ENCODE results near the gene STEAP3.

STEAP3 gene

DNA sequence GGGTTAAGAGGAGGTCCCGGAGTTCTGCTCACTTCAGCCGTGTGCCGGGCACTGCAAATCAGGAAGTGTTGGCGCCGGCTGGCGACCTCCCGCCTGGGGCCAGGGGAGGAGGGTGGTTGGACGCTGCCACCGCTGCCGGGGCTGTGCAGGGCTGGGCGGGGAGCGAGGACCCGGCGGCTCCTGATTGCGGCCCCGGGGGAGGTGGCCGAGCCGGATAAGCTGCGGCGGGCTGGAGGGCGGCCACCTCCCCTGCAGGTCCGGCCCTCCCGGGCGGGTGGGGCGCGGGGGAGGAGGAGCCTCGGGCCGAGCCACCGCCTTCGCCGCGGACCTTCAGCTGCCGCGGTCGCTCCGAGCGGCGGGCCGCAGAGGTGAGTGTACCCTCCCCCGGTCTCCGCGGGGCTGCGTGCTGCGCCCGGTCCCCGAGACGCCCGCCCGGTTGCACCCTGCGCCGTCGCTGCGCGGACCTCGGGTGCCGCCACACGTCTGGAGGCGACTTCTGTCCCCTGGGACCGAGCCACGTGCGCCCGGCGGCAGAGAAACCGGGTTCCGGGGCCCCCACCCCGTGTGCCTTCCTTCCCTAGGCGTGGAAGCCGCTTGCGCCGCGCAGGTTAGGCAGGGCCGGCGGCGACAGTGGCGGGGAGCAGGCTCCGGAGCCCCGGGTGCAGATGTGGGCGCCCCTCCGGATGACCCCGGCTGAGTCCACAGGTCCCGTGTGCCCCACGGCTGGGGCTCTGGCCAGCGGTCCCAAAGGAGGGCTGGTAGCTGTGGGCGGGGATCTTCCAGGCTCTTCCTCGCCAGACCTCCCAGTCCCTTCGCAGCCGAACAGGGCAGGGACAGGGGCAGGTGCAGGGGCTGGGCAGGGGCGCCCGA is at the start of gene STEAP3:
Gene STEAP3 (plus strand): TSS at position 314 of the 870 bp plus-strand sequence. CDS start 7,179 bp downstream, outside the sequence.
- DNase-seq (ENCODE audit: insufficient read length, low spot score) (peak; percentile 89), FAIRE-seq (no peak)
- peak; percentile 73 for TF ChIP-seq POLR2A (IDR thresholded peaks at IDR 0.05; ENCODE audit: low read depth, low read length)

GRCh38 chr2:119174216-119174992 is 49.2 kb upstream of the STEAP3 start:
- no peak for TF ChIP-seq POLR2A (IDR thresholded peaks at IDR 0.05; ENCODE audit: low read depth, low read length)
- FAIRE-seq, result no peak
- DNase-seq (ENCODE audit: insufficient read length, low spot score), result peak; percentile 61

DNA sequence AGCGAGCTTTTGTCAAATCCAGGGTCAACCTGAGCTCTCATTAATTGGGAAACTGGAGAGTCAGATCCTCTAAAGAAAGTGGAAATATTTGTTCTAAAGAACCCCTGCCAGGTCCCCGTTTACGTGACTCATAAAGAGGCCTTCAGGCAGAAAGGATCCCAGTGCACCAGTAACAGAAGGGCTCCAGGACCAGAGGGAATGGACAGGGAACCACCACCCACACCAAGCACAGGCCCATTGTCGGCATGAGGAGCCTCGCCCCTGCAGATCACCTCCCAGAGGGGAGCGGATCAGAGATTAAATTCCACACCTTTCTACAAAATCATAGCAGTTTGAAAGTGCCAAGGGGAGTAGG is 48.7 kb upstream of the STEAP3 start:
- no peak for TF ChIP-seq POLR2A (IDR thresholded peaks at IDR 0.05; ENCODE audit: low read depth, low read length)
- FAIRE-seq (no peak), DNase-seq (ENCODE audit: insufficient read length, low spot score) (peak; percentile 61)

DNA sequence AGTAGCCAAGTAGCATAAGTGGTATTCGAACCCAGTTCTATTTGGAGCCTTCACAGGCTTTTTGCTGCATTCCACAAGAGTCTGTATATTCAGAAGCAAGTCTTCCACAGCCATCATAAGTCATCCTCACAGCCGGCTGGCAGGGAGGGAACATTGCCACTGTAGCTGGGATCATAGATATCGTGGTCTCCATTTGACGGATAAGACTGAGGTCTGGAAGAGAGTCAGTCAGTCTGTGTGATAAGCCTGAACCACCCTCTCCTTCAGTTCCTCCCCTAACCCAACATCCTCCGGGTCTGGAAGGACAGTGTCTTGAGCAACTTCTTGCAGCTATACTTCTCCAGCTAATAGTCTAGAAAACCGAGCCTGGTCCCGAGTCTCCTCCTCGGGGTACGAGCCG is 48.1 kb upstream of the STEAP3 start:
- no peak for TF ChIP-seq POLR2A (IDR thresholded peaks at IDR 0.05; ENCODE audit: low read depth, low read length)
- no peak for FAIRE-seq
- DNase-seq (ENCODE audit: insufficient read length, low spot score), result no peak

DNA sequence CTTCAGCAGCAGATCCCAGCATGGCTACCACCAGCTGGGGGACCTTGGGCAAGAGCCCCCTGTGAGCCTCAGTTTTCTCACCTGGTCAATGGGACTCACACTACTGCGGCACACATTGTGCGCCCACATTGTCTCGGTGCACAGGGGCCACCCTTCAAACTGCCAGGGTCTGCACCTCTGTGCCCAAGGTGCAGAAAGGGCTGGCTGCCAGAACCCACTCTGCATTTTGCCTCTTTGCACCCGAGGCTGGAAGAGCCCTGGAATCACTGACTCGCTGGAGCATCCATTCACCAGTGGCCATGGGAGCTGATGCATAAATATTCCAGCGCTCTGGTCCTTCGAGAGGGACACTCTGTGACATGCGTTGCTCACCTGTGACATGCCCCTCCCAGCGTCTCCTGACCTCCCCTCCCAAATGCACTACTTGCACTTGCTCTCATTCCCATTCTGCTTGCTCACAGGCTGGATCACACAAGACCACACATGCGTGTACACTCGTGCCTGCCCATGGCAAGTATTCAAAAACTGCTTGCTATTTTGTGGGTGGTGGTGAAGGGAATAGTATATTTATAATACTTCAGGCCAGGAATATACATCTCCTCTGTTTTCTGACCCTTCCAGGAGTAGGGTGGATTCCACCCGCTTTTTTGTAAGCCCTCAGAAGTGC is 46.3 kb upstream of the STEAP3 start:
- no peak for DNase-seq (ENCODE audit: insufficient read length, low spot score)
- no peak for FAIRE-seq
- no peak for TF ChIP-seq POLR2A (IDR thresholded peaks at IDR 0.05; ENCODE audit: low read depth, low read length)

DNA sequence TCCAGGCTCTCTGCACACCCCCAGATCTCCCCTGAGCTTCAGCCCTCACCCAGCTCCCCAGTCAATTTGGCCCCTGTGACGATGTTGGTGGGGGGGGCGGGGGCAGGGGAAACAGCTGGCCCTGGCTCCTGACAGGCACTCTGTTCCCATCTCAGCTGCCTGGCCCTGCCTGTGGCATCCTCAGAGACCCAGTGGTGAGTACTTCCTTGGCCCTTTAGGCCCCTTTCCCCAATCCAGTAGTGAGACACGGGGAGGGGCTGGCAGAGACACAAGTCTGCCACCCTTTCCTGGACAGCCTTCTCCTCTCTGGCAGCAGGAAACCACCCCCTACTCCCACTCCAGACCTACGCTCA is 45.8 kb upstream of the STEAP3 start:
- DNase-seq (ENCODE audit: insufficient read length, low spot score) (no peak), FAIRE-seq (no peak)
- no peak for TF ChIP-seq POLR2A (IDR thresholded peaks at IDR 0.05; ENCODE audit: low read depth, low read length)

DNA sequence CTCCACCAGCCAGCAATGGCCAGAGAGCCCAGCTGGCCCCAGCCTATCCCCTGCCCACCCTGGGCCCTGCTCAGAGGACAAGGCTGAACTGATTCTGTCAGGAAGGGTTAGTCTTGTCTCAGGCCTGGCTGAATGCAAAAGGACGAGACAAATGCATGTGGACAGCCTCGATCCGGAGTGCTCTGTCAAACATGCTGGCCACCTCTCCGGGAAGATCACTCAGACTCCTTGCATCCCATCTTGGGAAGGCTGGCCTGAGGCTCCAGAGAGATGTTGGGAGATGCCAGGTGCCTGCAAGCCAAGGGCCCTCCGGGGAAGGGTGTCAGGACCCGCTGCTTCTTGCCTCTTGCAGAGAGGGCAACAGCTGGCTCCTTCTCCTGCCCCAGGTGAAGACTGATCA is 44.9 kb upstream of the STEAP3 start:
- FAIRE-seq, result no peak
- no peak for DNase-seq (ENCODE audit: insufficient read length, low spot score)
- TF ChIP-seq POLR2A (IDR thresholded peaks at IDR 0.05; ENCODE audit: low read depth, low read length), result no peak

DNA sequence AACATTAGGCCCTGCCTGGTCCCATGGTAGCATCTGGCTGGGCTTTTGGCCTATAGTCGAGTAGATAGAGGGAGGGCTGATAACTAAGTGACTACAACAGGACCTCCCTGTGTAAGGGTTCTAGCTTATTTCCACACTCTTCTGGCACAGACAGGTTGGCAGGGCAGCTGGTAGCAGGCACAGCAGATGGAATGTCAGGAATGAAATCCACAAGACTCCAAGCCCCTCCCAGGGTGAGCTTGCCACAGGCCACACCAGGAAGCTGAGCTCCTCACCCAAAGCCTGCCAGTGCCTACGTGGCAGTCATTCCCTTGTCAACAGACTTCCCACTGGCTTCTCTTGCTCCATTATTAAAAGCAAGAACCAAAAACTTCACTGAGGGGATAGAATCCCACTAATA is 44.4 kb upstream of the STEAP3 start:
- FAIRE-seq (peak; percentile 89), DNase-seq (ENCODE audit: insufficient read length, low spot score) (peak; percentile 78)
- TF ChIP-seq POLR2A (IDR thresholded peaks at IDR 0.05; ENCODE audit: low read depth, low read length), result no peak

- DNase-seq (ENCODE audit: insufficient read length, low spot score) (peak; percentile 83), FAIRE-seq (peak; percentile 95)
- TF ChIP-seq POLR2A (IDR thresholded peaks at IDR 0.05; ENCODE audit: low read depth, low read length), result no peak
Measured at GRCh38 chr2:119179991-119180390, 43.6 kb upstream of the STEAP3 start.

DNA sequence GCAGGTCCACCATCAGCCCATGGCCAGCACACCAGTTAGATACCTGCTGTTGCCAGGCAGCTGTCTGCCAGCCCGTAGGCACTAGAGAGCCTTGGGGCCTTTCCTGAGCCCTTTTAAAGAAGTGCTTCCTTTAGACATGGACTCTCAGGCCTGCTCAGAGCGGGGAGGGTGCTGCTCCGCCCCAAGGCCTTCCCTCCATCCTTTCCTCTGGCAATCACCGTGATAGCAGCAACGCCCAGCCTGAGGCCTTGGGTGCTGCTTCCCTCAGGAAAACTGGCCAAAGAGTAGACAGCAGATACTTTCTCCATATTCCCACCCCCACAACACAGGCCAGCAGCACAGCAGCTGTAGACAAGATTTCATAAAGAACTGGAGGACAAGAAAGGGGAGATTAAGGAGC is 42.7 kb upstream of the STEAP3 start:
- no peak for FAIRE-seq
- TF ChIP-seq POLR2A (IDR thresholded peaks at IDR 0.05; ENCODE audit: low read depth, low read length), result no peak

DNA sequence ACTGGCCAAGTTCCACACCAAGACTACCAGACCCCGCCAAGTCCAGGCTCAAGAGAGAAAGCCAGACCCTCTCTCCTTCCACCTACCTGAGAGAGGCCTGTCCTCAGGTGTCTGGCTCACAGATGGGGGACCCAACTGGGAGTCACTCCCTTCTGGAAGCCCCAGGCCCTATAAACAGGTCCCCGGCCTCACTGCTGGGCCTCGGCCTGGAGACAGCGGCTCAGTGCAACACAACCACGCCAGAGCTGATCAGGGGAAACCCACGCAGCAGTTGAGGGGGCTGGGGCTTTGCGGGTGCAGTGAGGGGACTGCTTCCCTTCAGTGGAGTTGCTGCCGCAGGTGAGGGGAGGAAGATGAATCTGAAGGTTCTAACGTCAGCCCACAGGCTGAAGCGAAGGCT is 42.2 kb upstream of the STEAP3 start:
- TF ChIP-seq POLR2A (IDR thresholded peaks at IDR 0.05; ENCODE audit: low read depth, low read length), result no peak
- DNase-seq (ENCODE audit: insufficient read length, low spot score) (no peak), FAIRE-seq (no peak)

More for the DNA sequence above, 42.7 kb upstream of the STEAP3 start:
- DNase-seq (ENCODE audit: insufficient read length, low spot score), result no peak

DNA sequence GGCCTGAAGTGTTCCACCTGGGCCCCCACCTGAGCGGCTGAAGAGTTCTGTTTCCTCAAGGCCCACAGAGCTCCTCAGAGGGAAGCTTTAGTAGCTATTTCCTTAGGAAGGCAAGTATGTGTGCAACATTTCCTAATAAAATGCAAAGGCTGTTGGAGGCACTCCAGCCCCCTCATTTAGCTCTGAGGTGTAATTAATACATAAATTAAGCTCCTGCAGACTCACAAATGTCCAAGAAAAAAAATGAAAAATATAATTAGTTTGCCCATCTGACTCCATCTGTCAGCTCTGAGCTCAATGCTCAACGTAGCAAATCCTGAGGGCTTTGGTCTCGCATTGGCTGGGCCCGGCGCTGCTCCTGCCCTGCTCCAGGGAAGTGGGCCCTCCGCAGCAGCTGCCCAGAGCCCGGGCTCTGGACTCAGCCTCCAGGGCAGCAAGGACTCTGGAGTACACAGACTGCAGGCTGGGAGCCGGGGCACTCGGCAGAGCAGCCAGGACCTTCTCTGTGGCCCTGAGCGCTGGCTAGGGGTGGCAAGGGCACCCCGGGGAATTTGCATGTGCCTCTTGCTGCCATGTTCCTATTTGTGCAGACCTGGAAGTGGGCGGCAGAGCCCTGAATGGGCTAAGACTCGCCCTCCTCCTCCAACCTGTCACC is 41.7 kb upstream of the STEAP3 start:
- FAIRE-seq (no peak), DNase-seq (ENCODE audit: insufficient read length, low spot score) (no peak)
- TF ChIP-seq POLR2A (IDR thresholded peaks at IDR 0.05; ENCODE audit: low read depth, low read length), result no peak

GRCh38 chr2:119184512-119184911 is 39.1 kb upstream of the STEAP3 start:
- no peak for TF ChIP-seq POLR2A (IDR thresholded peaks at IDR 0.05; ENCODE audit: low read depth, low read length)
- FAIRE-seq, result no peak
- no peak for DNase-seq (ENCODE audit: insufficient read length, low spot score)

All from H54 (cell line).